GM21825 (cell line): ENCODE data around the gene BACH2.
"Not testable (repeated sequence)": the region's sequence is repeated elsewhere in the genome, so short reads cannot be mapped to it uniquely, and the experiment has no call there.

Source experiments
- ATAC-seq: cut with Tn5 transposase; IDR thresholded peaks from one replicate; pipeline ENCODE4 v1.9.1; 2021; ENCODE audit warnings: mild to moderate bottlenecking, moderate library complexity; ENCODE audit not compliant: unreplicated experiment

BACH2 gene

GRCh38 chr6:89925826-89926225, 370.8 kb downstream of the BACH2 start:
- no peak for ATAC-seq

GRCh38 chr6:89924231-89924630, 372.4 kb downstream of the BACH2 start:
- ATAC-seq = no peak

GRCh38 chr6:89921691-89922090, 375.0 kb downstream of the BACH2 start:
- no peak for ATAC-seq

- no peak for ATAC-seq
These were observed 375.4 kb downstream of the BACH2 start for GRCh38 chr6:89921197-89921596.

- no peak for ATAC-seq
These were observed 378.8 kb downstream of the BACH2 start for GRCh38 chr6:89917801-89918366.

- no peak for ATAC-seq
These were observed 379.4 kb downstream of the BACH2 start for GRCh38 chr6:89917216-89917615.

GRCh38 chr6:89916136-89916920, 380.3 kb downstream of the BACH2 start:
- ATAC-seq = no peak

GRCh38 chr6:89910902-89911240, 385.8 kb downstream of the BACH2 start:
- ATAC-seq = no peak

- not testable (repeated sequence) for ATAC-seq
These were observed 386.4 kb downstream of the BACH2 start for GRCh38 chr6:89910001-89910901.

- no peak for ATAC-seq
These were observed 401.3 kb downstream of the BACH2 start for GRCh38 chr6:89895276-89895874.

- ATAC-seq = no peak
These were observed 402.5 kb downstream of the BACH2 start, which contains the start of gene GJA10 for GRCh38 chr6:89894169-89894568. GJA10 (plus strand) TSS chr6:89894469; CDS start chr6:89894469, 0 bp downstream.

- ATAC-seq = not testable (repeated sequence)
These were observed 404.1 kb downstream of the BACH2 start for GRCh38 chr6:89892577-89892976.

GRCh38 chr6:89890845-89891528, 405.7 kb downstream of the BACH2 start:
- ATAC-seq = not testable (repeated sequence)

- ATAC-seq = no peak
These were observed 407.8 kb downstream of the BACH2 start for GRCh38 chr6:89888871-89889270.

GRCh38 chr6:89888138-89888514, 408.5 kb downstream of the BACH2 start:
- ATAC-seq = no peak

GRCh38 chr6:89887452-89888137, 409.0 kb downstream of the BACH2 start:
- no peak for ATAC-seq

- ATAC-seq = no peak
These were observed 410.1 kb downstream of the BACH2 start for GRCh38 chr6:89886378-89887120.
